SHP77 treated with DMSO at 0.1 percent for 48 hours (cell line): Measurements from ENCODE around the gene PTGES3L.
"Not testable (repeated sequence)": the region's sequence is repeated elsewhere in the genome, so short reads cannot be mapped to it uniquely, and the experiment has no call there.

Source experiments
- DNase-seq: peaks from one replicate; lab custom pipeline; 2025; lab: John Stamatoyannopoulos, UW

Gene PTGES3L

DNA sequence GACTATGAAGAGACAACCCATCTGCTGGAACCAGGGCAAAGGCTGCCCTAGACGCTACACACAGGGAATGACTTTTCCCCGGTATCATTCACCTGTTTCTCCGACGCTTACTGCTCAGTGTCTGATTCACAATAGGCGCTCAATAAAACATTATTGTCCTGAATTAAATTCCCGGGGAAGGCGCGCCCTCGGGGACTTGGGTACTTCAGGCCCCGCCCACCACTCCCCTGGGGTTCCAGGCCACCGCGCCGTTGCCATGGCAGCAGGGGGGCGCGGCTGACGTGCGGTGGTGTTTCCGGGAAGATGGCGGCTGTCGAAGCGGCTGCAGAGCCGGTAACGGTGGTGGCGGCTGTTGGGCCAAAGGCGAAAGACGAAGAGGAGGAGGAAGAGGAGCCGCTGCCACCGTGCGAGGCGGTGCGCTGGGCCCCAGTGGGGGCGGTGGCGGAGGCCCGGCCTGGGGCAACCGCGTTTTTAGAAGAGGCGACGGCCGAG lies 440 bp upstream of the PTGES3L start, which contains the start of gene RUNDC1:
RUNDC1 (plus strand) TSS at position 292 of the 492 bp plus-strand sequence; CDS start at position 304, 12 bp downstream.
- DNase-seq = peak; percentile 35

DNA sequence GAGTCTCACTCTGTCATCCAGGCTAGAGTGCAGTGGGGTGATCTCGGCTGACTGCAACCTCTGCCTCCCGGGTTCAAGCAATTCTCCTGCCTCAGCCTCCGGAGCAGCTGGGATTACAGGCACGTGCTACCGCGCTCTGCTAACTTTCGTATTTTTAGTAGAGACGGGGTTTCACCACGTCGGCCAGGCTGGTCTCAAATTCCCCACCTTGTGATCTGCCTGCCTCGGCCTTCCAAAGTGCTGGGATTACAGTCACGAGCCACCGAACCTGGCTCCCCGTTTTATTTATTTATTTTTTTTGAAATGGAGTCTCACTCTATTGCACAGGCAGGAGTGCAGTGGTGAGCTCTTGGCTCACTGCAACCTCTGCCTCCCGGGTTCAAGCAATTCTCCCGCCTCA lies 4.2 kb downstream of the PTGES3L start:
- not testable (repeated sequence) for DNase-seq

DNA sequence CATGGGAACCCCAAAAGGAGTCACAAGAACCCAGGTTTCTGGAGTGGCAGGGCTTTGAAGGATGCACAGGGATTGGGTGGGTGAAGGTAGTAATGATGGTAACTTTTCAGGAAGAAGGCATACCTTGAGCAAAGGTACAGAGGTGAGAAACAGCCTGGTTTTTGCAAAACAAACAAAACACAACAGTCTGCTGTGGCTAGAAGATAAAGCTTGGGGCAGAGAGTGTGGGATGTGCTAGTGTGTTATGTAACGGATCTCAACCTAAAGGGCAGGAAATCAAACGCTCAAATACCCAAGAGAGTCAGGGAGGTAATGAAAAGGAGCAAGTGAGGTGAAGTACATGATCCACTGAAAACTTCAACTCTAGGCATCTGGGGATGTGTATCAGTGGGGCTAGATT lies 4.6 kb downstream of the PTGES3L start:
- DNase-seq = no peak

DNA sequence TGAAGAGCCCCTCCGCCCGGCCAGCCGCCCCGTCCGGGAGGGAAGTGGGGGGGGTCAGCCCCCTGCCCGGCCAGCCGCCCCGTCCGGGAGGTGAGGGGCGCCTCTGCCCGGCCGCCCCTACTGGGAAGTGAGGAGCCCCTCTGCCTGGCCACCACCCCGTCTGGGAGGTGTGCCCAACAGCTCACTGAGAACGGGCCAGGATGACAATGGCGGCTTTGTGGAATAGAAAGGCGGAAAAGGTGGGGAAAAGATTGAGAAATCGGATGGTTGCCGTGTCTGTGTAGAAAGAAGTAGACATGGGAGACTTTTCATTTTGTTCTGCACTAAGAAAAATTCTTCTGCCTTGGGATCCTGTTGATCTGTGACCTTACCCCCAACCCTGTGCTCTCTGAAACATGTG lies 6.6 kb downstream of the PTGES3L start:
- DNase-seq = not testable (repeated sequence)

DNA sequence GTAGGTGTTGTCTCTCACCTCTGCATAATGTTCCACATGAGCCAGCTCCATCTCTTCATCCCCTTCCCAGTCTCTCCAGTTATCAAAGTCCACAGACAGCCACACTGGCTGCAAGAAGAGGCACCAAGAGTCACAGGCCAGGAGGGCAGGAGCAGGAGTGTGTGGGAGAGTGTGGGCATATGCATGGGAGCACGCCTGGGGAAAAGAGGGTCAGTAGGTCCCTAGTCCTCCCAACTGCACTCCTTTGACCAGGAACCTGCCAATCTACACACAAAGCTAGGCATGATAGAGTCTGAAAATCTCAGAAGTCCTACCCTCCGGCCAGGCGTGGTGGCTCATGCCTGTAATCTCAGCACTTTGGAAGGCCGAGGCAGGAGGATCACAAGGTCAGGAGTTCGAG lies 8.3 kb downstream of the PTGES3L start:
- DNase-seq = no peak

DNA sequence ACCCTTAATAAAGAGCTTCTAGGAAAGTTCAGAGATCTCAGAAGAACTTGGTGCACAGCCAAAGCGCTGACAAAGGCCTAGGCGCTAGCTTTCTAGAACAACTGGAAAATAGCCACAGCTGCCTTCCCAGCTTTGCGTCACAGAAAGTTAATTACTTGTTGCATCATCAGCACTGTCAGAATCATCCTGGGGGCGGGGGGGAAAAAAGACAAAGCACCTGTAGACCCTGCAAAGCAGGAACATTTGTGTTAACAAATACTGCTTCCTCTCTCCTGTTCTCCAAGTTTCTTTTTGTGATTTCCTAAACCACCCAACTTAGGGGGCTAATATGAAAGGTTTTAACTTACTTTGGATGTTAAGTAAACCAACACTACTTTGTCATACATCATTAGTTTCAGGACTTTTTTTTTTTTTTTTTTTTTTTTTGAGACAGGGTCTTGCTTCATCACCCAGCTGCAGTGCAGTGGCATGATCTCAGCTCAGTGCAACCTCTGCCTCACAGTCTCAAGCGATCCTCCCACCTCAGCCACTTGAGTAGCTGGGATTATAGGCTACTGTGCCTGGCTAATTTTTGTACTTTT lies 10.8 kb downstream of the PTGES3L start:
- no peak for DNase-seq

DNA sequence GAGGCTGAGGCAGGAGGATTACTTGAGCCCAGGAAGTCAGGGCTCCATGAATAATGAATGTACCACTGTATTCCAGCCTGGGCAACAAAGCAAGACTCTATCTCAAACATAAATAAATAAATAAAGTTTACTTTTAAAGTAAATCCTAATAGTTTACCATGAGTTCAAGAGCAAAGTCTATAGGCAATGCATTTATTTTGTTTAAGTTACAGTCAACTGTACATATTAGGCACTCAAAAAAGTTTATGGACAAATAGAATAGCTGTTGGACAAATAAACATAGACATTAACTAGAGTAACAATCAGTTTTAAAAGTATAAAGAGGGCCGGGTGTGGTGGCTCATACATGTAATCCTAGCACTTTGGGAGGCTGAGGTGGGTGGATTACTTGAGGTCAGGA lies 12.0 kb downstream of the PTGES3L start:
- no peak for DNase-seq

DNA sequence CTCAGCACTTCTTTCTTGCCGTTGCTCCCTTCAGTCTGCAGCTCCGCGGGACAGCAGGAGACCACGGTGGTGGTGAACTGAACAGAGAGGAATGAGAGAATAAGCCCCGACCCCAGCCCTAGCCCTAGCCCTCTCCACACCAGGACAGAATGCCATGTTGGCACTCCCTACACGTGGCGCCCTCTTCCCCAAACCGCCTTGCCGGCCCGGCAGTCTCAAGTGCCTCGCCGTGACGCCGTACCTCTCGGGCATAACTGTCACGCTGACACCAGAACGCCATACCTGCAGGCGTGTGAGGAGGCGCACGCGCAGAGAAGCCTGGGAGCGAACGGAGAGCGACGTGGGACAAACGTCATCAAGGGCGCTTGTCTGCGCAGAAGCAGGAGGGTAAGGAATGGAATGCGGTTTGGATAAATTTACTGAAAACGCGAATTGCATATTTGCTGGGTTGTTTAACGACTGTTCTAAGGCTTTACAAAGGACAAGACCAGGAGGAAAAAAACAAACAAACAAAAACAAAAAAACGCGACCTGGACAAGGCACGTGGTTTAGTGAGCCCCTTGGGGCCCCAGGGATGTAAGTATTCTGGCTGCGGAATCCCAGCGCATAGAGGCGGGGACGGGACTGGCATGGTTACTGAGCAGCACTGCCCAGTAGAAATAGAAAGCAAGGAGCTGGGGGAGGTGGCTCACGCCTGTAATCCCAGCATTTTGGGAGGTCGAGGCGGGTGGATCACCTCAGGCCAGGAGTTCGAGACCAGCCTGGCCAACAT lies 15.5 kb downstream of the PTGES3L start, which contains the start of gene AARSD1:
AARSD1 (minus strand) TSS at position 294 of the 772 bp plus-strand sequence; CDS start at position 280, 14 bp downstream.
- peak; percentile 78 for DNase-seq

DNA sequence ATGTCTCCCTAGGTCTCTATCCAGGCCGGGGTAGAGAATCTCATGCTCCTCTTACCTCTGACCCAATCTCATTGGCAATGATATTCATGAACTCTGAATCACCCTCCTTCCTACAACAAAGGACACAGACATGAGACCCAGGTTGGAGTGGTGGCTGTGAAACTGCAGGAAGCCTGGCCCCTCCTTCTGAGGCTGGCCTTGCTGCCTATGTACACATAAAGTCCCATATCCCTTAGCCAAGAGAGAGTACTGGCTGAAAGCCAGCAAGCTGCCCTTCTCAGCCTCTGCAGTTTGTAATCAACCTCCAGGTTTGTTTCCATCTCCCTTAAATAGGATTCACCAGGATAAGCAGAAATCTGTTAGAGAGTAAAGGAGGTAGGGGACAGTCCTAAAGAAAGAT lies 26.2 kb downstream of the PTGES3L start:
- no peak for DNase-seq

DNA sequence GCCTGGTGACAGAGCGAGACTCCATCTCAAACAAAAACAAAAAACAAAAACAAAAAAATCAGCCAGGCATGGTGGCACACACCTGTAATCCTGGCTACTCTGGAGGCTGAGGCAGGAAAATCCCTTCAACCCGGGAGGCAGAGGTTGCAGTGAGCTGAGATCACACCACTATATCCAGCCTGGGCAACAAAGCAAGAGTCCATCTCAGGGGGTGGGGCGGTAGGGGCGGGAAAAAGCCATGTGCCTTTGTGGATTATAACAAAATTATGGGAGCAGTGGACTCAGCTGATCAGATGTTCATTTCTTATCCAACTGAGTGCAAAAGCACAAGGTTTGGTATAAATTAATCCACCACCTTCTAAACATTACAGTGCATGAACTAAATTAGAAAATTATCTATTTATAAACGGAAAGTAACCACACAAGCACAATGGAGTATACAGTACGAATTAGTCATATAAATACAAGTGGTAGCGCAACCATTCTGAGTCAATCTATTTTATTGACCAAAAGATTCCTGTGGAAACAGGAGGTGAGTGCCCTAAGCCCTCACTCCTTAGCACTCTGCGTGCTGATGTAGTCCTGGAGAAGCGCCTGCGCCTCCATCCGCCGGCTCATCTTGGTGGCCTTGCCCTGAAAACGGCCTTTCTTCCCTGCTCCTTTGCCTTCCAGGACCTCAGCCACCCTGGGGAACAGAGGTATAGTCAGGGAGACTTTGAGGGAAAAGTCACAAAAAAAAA lies 29.7 kb downstream of the PTGES3L start:
- DNase-seq = no peak

DNA sequence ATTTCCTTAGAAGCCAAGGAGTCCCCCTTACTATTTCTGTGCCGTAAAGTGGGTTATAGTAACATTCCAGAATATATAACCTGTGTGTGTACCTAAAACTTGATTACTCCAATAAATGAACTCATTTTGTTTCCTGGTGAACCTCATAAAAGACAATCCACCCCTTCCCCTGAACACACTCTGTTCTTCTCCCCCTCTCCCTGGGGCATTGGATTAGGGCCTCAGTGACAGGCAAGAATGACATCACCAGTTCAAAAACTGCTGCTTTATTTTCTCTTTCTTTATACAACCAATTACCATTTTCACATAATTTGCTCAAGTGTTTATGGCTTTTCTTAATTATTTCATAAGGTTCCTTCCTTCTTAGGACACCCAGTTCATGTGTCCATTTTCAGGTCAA lies 33.1 kb downstream of the PTGES3L start:
- DNase-seq = no peak

DNA sequence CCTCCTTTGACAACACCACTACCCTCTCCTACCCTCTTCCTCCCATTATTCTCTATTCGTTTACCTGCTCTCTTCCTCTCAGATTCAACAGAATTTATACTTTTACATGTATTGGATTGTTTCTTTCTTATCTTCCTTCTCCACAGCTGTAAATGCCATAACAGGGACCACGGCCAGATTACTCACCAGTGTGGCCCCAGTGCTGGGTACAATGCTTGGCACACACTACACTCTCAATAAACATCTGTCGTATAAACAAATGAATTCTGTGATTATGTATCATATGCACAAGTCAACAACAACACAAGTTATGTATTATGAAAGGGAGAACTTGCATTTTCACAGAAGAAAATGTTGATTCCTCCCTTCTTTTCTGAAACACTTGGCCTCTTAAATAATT lies 35.7 kb downstream of the PTGES3L start:
- DNase-seq = no peak

DNA sequence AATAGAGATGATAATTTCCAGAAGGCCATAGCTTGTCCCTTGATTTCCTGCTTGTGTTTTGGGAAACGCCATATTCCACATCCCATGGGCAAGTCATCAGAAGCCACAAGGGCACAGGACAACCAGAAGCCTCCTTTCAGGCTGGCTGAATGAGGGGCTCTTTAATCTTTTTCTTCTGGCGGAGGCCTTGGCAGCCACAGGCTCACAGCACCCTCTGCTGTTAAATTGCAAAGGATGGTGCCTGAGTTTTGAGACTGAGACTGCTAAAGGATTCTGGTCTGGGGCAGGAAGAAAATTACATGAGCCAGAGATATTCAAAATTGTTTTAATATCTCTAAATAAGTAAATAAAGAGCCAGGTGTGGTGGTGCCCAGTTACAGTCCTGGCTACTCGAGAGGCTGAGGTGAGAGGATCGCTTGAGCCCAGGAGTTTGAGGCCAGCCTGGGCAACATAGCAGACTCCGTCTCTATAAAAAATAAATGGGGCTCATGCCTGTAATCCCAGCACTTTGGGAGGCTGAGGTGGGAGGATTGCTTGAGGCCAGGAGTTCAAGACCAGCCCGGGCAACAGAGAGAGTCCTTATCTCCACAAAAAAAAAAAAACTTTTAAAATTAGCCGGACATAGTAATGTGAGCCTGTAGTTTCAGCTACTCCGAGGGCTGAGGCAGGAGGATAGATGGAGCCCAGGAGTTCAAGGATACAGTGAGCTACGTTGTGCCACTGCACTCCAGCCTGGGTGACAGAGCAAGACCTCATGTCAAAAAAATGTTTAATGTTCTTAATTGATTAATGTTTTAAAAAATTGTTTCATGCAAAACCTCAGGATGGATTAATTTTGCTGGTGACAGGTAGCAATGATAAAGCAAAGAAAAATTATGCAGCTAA lies 41.9 kb downstream of the PTGES3L start:
- DNase-seq = peak; percentile 53

DNA sequence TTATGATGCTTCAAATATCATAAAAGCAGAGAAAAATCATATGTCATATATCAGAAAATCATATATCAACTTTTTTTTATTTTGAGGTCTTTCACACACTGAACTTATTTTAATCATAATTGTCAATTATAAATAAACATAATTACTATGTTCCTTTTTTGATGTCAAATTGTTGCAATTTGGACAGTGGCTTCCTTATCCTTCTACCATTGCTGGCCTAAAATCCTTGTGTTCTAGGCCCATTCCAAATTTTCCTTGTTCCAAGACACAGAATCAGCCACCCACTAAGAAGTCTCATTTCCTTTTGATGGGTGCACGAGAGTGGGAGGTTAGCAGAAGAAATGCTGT lies 50.4 kb downstream of the PTGES3L start:
- no peak for DNase-seq

DNA sequence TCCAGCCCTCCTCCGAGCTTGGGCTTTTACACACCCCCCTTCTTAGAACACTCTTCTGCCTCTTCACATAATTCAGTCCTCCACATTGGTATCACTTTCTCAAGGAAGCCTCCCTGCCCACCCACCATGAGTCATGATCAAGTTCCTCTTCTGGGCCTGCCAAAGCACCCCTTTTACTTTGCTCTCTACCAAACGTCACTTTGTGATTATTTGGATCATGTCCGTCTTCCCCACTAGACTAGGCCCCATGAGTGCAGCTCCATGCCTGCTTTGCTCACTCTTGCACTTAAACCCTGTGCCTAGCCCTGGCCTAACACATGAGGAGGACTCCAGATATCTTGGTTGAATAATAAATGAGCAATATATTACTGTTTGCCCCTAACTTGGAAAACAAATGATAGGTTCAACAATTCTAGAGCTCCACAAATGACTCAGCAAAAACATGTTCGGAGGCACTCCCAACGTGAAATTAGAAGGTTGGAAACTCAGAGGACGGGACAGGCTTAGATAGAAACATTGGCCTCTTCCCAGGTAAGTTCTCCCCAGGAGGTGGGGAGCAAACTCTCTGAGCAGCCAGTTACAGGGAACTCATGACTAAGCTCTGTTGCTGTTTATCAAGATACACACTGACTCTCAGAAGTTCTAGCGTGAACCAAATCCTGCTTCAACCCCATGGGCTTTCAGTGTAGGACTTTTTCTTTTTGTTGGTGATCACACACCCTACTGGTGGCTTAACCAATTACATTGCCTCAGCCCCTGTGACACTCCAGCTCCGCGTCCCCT lies 51.0 kb downstream of the PTGES3L start:
- peak; percentile 68 for DNase-seq

DNA sequence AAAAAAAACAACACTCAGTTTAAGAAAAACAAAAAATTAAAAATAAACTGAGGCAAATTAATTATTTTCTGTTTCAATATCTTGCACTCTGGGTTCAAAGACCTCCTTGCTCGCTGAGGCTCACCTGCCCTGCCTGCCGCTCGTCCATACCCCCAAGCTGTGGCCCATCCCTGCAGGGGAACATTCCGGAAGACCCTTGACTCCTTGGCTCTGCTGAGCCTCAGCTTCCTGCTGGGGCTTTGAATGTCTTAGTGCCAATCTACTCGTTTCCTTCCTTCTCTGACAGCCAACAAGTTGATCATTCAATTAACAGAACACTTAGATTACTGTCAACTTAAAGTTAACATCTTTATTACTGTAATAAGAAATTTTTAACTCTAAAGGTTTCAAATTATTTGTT lies 55.0 kb downstream of the PTGES3L start:
- DNase-seq = no peak

DNA sequence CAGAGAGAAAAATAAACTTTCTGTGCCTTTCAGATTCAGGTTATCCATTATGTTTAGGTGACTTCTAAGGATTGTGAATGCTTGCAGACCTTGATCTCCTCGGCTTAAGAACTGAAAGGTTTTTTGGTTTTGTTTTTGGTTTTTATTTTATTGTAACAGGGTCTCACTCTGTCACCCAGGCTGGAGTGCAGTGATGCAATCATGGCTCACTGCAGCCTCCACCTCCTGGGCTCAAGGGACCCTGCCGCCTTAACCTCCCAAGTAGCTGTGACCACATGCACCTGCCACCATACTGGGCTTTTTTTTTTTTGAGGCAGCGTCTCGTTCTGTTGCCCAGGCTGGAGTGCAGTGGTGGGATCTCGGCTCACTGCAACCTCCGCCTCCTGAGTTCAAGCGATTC lies 56.4 kb downstream of the PTGES3L start:
- DNase-seq = not testable (repeated sequence)

DNA sequence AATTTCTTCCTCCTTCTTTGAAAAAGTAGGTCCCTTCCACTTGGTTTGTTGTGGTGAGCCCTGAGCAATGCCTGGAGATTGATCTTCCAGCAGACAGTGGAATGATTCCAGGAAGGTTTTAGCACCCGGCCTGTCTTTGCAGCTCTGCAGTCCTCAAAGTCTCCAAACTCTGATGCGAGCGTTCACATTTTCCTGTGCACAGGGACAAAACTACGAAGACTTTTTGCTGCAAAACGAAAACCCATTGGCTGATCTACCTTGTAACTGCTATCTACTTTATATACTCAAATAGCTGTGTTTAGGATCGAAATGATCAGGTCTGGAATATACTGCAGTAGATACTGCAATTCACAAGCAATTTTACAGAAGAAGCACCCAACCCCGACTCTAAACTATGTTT lies 57.6 kb downstream of the PTGES3L start:
- no peak for DNase-seq

DNA sequence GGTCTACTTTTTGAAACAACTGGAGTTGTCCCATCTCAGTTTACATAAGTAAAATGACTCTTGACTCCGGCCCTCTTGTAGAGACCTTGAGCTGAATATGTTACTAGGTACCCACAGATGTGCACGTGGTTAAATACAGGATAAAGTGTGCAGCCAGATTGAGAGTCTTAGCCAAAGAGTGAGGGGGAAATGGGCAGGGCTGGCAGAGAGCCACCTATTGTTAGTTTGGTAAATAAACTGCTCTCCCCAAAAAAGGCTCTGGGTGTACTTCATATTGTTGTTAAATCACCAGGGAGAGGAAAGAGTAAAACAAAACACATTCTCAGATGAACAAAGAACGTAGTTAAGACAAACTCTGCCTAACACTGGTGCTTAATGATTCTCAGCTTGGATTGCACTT lies 59.0 kb downstream of the PTGES3L start:
- no peak for DNase-seq

DNA sequence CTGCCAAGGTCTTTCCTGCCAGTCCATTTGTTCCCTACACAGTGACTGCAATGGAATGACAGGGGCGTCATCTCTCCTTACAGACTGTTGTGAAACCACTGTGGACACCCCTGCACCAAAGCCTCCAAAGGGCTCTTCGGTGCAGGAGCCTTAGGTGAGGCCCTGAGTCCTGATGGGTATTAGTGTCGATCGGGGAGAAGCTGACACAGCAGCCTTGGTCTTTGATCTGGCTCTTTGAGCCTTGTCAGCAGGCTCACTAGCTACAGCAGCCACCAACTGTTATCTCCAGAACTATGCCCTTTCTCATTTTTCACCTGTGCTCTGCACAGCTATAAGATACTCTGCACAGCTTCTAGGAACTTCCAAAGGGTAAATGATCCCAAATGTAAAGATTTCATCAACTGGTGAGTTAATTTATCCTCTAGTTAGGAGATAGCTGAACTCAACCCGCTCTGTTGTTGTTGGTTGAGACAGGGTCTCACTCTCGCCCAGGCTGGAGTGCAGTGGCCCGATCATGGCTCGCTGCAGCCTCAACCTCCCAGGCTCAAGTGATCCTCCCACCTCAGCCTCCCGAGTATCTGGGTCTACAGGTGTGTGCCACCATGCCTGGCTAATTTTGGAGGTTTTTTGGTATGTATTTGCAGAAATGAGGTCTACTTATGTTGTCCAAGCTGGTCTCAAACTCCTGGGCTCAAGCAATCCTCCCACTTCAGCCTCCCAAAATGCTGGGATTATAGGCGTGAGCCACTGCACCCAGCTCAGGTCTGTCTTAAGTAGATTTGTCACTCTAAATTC lies 59.6 kb downstream of the PTGES3L start:
- no peak for DNase-seq
